GM10248 (cell line): Measurements from ENCODE around the gene ZBTB38.

ENCODE experiments used
- CTCF ChIA-PET: fragments of 300-600 bp; sonication (Branson Sonifier 250); formaldehyde crosslinking; extraction: SDS; loops from one replicate; lab custom pipeline; 2021; ENCODE audit warnings: antibody characterized with exemption; lab: Yijun Ruan, JAX
- POLR2A ChIA-PET: fragments of 350-650 bp; sonication (Branson Sonifier 250); formaldehyde crosslinking; extraction: SDS; loops from one replicate; lab custom pipeline; 2020; ENCODE audit warnings: antibody characterized with exemption; lab: Yijun Ruan, JAX
- DNase-seq: peaks from one replicate; pipeline ENCODE4 v3.0.0; 2012; ENCODE audit errors: extremely low spot score
- TF ChIP-seq, protein P1 (sequence below): IDR thresholded peaks from 2 replicates; pipeline ENCODE4 v1.5.1; 2012; ENCODE audit warnings: mild to moderate bottlenecking, low read depth; ENCODE audit errors: extremely low read depth, missing control alignments, control extremely low read depth

The ZBTB38 gene

DNA sequence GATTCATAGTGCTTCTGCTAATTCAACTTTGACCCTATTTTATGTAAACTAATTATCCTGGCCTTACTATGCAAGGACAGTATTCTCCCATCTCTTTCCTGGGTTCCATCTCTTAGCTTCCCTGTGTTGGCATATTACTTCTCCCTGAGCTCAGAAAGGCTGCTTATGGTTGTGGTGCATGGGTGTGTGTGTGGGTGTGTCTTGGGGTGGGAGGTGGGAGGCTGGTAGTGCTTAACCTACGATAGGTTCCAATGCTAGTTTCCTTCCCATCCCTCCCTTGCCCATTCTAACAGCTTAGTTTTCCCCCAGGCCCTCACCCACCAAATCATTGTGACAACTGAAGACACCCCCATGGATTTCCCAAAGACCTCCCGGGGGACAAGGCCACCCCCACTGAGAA is 22.8 kb upstream of the ZBTB38 start:
- ChIA-PET POLR2A (no interaction called here), CTCF (interaction anchor here (0.8 to 8.2 kb wide), 20 partner anchors 9 to 216 kb away, joined by 3 to 96 read pairs (median 4); no protein-coding TSS in a partner anchor)
- TF ChIP-seq, protein P1, sequence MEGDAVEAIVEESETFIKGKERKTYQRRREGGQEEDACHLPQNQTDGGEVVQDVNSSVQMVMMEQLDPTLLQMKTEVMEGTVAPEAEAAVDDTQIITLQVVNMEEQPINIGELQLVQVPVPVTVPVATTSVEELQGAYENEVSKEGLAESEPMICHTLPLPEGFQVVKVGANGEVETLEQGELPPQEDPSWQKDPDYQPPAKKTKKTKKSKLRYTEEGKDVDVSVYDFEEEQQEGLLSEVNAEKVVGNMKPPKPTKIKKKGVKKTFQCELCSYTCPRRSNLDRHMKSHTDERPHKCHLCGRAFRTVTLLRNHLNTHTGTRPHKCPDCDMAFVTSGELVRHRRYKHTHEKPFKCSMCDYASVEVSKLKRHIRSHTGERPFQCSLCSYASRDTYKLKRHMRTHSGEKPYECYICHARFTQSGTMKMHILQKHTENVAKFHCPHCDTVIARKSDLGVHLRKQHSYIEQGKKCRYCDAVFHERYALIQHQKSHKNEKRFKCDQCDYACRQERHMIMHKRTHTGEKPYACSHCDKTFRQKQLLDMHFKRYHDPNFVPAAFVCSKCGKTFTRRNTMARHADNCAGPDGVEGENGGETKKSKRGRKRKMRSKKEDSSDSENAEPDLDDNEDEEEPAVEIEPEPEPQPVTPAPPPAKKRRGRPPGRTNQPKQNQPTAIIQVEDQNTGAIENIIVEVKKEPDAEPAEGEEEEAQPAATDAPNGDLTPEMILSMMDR, result no peak
- no peak for DNase-seq

DNA sequence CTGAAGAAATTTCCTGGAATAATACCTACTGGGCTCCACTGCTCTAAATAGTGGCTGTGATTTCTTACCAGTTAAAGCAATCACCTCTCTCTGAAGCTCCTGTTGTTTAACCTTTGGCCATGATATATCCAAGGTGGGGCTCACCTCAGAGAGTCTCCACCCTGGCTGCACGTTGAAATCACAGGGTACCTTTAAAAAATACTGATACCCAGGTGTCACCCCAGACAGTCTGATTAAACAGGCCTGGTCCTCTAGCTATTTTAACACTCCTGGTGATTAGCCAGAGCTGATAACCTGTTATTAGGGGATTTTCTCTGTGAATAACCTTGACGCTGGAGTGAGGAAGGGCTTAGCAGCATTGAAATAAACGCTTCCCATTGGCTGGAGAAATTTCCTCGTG is 22.3 kb upstream of the ZBTB38 start:
- CTCF ChIA-PET, result interaction anchor here (0.8 to 8.2 kb wide), 20 partner anchors 8 to 216 kb away, joined by 3 to 96 read pairs (median 4); no protein-coding TSS in a partner anchor
- TF ChIP-seq, protein P1, result no peak
- no peak for DNase-seq
- POLR2A ChIA-PET, result no interaction called here

DNA sequence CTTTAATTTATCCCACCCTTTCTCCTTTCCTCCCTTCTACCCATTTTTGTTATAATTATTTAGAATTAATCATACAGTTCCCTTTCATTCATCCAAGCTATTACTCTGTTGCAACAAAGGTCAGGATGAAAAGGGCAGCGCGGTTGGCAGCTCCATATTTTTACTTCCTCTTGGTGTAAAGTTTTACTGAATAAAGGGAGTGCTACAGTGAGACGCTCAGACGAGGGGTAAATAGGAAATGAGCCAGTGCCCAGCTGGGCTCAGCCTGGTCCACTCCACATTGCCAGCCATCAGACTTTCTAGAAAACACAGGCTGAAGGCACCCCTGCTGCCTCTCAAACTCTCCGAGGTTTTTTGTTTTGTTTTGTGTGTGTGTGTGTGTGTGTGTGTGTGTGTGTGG is 21.9 kb upstream of the ZBTB38 start:
- TF ChIP-seq, protein P1, result no peak
- ChIA-PET POLR2A (no interaction called here), CTCF (interaction anchor here (0.8 to 8.2 kb wide), 13 partner anchors 8 to 109 kb away, joined by 3 to 96 read pairs (median 4); no protein-coding TSS in a partner anchor)
- DNase-seq, result no peak

DNA sequence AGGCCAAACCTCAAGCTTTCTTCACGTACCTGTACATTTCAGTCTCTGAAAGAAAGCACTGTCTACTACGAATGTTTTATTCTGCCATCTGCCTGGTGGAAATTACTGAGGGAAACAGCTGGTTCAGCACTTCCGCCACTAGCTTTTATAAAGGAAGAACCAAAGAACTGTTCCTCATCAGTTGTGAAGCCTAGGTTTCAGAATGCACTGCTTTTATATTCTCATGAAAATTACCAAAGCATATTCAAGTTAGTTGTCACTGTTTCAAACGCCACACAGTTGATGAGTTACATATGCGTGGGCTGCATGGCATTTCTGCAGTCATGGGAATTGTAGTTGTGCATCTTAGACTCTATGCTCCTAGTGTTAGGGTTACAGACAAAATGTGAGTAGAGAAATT is 21.5 kb upstream of the ZBTB38 start:
- POLR2A ChIA-PET, result no interaction called here
- TF ChIP-seq, protein P1, result no peak
- CTCF ChIA-PET, result interaction anchor here (1.0 to 8.2 kb wide), 9 partner anchors 8 to 108 kb away, joined by 3 to 96 read pairs (median 7); no protein-coding TSS in a partner anchor
- no peak for DNase-seq

DNA sequence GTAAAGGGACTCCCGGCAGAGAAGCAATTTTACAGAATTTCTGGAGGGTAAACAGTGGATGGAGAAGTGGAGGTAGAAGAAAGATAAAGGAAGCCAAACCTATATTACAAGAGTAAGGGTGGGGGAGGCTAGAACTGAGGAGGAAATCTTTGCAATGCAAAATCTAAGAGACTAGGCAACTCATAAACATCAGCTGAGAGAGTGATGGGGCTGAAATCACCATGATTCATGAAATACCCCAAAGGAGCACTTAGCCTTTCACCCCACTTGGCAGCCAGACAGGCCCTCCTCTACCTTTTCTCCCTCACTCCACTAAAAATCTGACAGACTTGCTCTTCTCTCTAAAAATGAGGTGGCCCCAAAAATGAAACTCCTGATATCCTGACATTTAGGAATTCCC is 19.5 kb upstream of the ZBTB38 start:
- POLR2A ChIA-PET, result no interaction called here
- CTCF ChIA-PET, result interaction anchor here (0.8 to 8.2 kb wide), 8 partner anchors 9 to 106 kb away, joined by 3 to 96 read pairs (median 4); no protein-coding TSS in a partner anchor
- no peak for DNase-seq
- TF ChIP-seq, protein P1, result no peak

DNA sequence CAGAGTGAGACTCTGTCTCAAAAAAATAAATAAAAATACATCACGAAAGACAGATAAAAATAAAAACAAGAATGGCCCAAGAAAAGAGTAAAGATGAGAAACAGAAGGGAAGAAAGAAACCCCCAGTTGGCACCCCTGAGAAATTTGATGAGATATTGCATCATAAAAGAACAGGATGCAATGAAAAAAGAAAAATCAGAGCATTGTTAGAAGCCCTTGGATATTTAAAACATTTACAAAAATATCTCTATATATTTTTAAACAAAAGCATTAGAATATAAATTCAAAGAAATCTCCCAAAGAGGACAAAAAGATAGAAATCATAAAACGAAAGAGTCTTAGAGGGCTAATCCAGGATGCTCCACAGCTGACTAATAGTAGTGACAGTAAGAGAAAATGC is 18.6 kb upstream of the ZBTB38 start:
- DNase-seq, result no peak
- TF ChIP-seq, protein P1, result no peak
- POLR2A ChIA-PET, result no interaction called here
- CTCF ChIA-PET, result interaction anchor here (1.2 to 8.2 kb wide), 4 partner anchors 8 to 38 kb away, joined by 4 to 96 read pairs (median 25); no protein-coding TSS in a partner anchor
